ENCODE results near the gene PCSK5.

GRCh38 chr9:76267284-76267652 lies 376.8 kb downstream of the PCSK5 start:
- no peak for TF ChIP-seq CTCF (conservative IDR thresholded peaks at IDR 0.05; ENCODE audit: low read length)
- TF ChIP-seq EZH2phosphoT487 (IDR thresholded peaks at IDR 0.05; ENCODE audit: borderline replicate concordance, low read depth, low read length) = no peak

Measured in OCI-LY7 (cell line).